ENCODE data around the gene PREB.
"Not testable (repeated sequence)": the region's sequence is repeated elsewhere in the genome, so short reads cannot be mapped to it uniquely, and the experiment has no call there.

PREB gene

GRCh38 chr2:27133905-27134780 lies at the start of gene PREB:
Gene PREB (minus strand): TSS chr2:27134636. CDS start chr2:27134421, 215 bp downstream.
- peak; percentile 48 for TF ChIP-seq CTCF (IDR thresholded peaks at IDR 0.05; ENCODE audit: low read length, missing control alignments)
- DNase-seq (ENCODE audit: low read depth), result peak; percentile 96
- H3K4me3 ChIP-seq (replicated peaks; ENCODE audit: low read depth, low read length), result peak within 1 kb of the TSS; percentile 92

- peak; percentile 57 for DNase-seq (ENCODE audit: low read depth)
- H3K4me3 ChIP-seq (replicated peaks; ENCODE audit: low read depth, low read length), result no peak overlapping the region
- TF ChIP-seq CTCF (IDR thresholded peaks at IDR 0.05; ENCODE audit: low read length, missing control alignments), result no peak
Observed at GRCh38 chr2:27184115-27184514, 49.7 kb upstream of the PREB start.

- no peak overlapping the region for H3K4me3 ChIP-seq (replicated peaks; ENCODE audit: low read depth, low read length)
- no peak for DNase-seq (ENCODE audit: low read depth)
- TF ChIP-seq CTCF (IDR thresholded peaks at IDR 0.05; ENCODE audit: low read length, missing control alignments), result no peak
Observed at GRCh38 chr2:27182346-27182745, 47.9 kb upstream of the PREB start.

- TF ChIP-seq CTCF (IDR thresholded peaks at IDR 0.05; ENCODE audit: low read length, missing control alignments), result no peak
- no peak overlapping the region for H3K4me3 ChIP-seq (replicated peaks; ENCODE audit: low read depth, low read length)
- DNase-seq (ENCODE audit: low read depth), result no peak
Observed at GRCh38 chr2:27179344-27180000, 45.0 kb upstream of the PREB start.

GRCh38 chr2:27178469-27178868 lies 44.0 kb upstream of the PREB start:
- H3K4me3 ChIP-seq (replicated peaks; ENCODE audit: low read depth, low read length), result no peak overlapping the region
- TF ChIP-seq CTCF (IDR thresholded peaks at IDR 0.05; ENCODE audit: low read length, missing control alignments), result no peak
- DNase-seq (ENCODE audit: low read depth), result no peak

- DNase-seq (ENCODE audit: low read depth), result no peak
- TF ChIP-seq CTCF (IDR thresholded peaks at IDR 0.05; ENCODE audit: low read length, missing control alignments), result no peak
- no peak overlapping the region for H3K4me3 ChIP-seq (replicated peaks; ENCODE audit: low read depth, low read length)
Observed at GRCh38 chr2:27177441-27178351, 43.3 kb upstream of the PREB start.

- not testable (repeated sequence) for H3K4me3 ChIP-seq (replicated peaks; ENCODE audit: low read depth, low read length); DNase-seq (ENCODE audit: low read depth)
Observed at GRCh38 chr2:27175781-27176180, 41.3 kb upstream of the PREB start.

Measured in fibroblast of pulmonary artery (primary cell).